Measurements from ENCODE around the gene PLS3.
"Not testable (repeated sequence)": the region's sequence is repeated elsewhere in the genome, so short reads cannot be mapped to it uniquely, and the experiment has no call there.

Gene PLS3, protein sequence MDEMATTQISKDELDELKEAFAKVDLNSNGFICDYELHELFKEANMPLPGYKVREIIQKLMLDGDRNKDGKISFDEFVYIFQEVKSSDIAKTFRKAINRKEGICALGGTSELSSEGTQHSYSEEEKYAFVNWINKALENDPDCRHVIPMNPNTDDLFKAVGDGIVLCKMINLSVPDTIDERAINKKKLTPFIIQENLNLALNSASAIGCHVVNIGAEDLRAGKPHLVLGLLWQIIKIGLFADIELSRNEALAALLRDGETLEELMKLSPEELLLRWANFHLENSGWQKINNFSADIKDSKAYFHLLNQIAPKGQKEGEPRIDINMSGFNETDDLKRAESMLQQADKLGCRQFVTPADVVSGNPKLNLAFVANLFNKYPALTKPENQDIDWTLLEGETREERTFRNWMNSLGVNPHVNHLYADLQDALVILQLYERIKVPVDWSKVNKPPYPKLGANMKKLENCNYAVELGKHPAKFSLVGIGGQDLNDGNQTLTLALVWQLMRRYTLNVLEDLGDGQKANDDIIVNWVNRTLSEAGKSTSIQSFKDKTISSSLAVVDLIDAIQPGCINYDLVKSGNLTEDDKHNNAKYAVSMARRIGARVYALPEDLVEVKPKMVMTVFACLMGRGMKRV

GRCh38 chrX:115560978-115561604 lies at the start of gene PLS3:
Gene PLS3 (plus strand): TSS chrX:115561174. CDS start chrX:115610251, 49,077 bp downstream.
- DNase-seq, result peak; percentile 62

- no peak for DNase-seq
Measured at GRCh38 chrX:115518113-115518512, 42.9 kb upstream of the PLS3 start.

- no peak for DNase-seq
Measured at GRCh38 chrX:115521741-115522140, 39.2 kb upstream of the PLS3 start.

GRCh38 chrX:115522952-115523351 lies 38.0 kb upstream of the PLS3 start:
- DNase-seq, result no peak

- peak; percentile 7 for DNase-seq
Measured at GRCh38 chrX:115525486-115525885, 35.5 kb upstream of the PLS3 start.

- no peak for DNase-seq
Measured at GRCh38 chrX:115531818-115532403, 29.1 kb upstream of the PLS3 start.

- no peak for DNase-seq
Measured at GRCh38 chrX:115533485-115533884, 27.5 kb upstream of the PLS3 start.

DNA sequence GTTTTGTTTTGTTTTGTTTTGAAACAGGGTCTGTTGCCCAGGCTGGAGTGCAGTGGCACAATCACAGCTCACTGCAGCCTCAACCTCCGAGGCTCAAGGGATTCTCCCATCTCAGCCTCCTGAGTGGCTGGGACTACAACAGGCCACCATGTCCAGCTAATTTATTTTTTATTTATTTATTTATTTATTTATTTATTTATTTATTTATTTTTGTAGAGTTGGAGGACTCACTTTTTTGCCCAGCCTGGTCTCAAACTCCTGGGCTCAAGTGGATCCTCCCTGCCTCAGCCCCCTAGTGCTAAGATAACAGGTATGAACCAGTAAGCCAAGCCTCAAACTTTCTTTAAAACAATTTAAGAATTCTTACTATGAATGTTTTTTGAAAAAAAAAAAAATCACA lies 26.6 kb upstream of the PLS3 start:
- no peak for DNase-seq

GRCh38 chrX:115535421-115535820 lies 25.6 kb upstream of the PLS3 start:
- DNase-seq, result no peak

GRCh38 chrX:115535844-115536243 lies 25.1 kb upstream of the PLS3 start:
- DNase-seq, result no peak

DNA sequence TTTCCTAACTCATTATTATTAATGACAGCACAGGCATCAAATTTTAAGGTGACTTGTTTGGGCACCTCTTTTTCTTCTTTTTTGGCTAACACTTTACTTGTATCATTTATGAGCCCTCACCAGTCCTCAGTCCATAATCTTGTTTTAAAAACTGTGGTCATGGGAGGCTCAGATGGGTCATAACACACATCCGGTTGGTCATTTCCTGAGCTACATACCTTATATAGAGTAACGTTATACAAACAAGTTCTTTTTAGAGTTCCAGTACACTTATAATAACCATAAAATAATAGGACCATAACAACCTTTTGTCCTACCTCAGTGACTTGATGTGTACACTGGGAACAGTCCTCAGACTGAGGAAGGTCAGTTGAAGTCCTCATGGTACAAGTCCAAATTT lies 21.1 kb upstream of the PLS3 start:
- DNase-seq, result no peak

- not testable (repeated sequence) for DNase-seq
Measured at GRCh38 chrX:115541045-115541444, 19.9 kb upstream of the PLS3 start.

DNA sequence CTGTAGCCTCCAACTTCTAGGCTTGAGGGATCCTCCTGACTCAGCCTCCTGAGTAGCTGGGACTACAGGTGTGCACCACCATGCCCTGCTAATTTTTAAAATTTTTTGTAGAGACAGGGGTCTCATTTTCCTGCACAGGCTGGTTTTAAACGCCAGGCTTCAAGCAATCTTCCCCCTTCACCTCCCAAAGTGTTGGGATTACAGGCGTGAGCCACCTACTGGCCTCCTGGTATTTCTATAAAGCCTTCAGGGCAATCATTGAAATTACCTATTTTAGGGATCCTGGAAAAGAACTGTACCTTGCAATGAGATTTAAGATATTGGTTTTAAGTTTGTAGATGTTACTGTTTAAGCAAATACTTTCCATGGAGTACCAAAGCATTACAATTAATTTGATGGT lies 13.5 kb upstream of the PLS3 start:
- no peak for DNase-seq

DNA sequence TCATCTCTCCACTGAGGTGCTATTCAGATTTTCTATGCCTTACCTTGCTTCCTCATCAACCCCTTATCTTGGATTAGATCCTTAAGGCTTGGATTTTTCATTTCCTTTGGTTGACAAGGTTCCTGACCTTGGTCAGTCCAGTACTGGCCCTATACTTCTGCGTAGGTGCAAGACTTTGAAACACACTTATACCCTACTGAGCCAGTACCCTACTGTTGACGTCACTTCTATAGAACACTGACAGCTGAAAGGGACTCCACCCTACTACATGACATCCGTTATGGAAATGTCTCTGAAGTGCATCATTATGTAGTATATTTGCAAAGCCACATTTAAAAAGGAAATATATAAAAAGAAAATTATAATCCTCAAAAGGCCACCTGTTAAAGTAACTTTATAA lies 12.0 kb upstream of the PLS3 start:
- no peak for DNase-seq

DNA sequence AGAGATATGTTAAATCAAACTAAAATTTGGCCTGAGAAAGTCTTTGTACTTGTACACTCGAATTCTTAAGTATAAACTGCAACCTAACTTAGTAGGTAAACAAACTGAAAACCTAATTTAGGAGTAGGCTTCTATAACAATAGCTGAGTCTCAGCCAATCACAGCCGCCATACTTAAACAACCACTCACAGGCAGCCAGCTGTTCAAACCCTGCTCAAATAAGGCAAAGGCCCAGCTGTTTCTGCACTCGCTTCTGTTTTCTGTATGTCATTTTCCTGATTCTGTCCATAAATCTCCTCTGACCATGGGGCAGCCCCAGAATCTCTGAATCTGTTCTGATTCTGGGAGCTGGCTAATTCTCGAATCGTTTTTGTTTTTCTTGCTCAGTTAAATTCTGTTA lies 7.8 kb upstream of the PLS3 start:
- DNase-seq, result no peak

GRCh38 chrX:115559672-115560071 lies 1.3 kb upstream of the PLS3 start:
- DNase-seq, result no peak

DNA sequence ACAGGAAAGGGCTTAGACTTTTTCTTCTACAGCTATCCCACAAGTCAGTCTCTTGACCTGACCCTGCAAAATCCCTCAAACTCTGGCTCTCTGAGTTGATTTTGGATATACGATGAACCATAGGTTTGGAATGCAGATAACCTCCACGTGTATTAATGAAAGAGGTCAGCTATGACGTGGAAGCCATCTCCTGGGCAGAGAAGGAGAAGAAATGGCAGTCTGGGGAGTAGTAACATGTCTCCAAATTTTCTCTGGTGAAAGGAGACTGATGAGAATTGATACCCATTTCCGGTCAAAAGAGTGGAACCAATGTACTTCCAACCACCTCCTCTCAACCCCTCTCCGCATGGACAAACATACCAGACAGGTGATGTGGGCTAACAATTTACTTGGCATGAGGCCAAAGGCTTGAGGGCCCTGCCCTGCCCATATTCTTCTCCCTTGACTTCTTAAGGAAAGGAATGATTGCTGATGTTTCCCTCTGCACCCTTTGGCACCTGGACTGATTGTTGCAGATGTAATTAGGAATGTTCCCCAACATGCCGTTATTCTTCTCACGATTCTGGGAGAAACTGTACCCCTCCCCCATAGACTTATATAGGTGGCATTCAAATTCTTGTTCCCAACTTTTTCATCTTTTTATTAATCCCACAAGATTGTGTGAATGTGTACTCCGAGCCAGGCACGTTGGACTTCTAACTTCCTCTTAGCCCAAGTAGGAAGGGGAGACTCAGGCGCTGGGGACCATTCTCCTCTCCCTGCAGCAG lies 580 bp upstream of the PLS3 start:
- no peak for DNase-seq

- peak; percentile 48 for DNase-seq
Measured at GRCh38 chrX:115561605-115562479, 868 bp downstream of the PLS3 start.

- no peak for DNase-seq
Measured at GRCh38 chrX:115562480-115562847, 1.5 kb downstream of the PLS3 start.

GRCh38 chrX:115563633-115564162 lies 2.7 kb downstream of the PLS3 start:
- no peak for DNase-seq

DNA sequence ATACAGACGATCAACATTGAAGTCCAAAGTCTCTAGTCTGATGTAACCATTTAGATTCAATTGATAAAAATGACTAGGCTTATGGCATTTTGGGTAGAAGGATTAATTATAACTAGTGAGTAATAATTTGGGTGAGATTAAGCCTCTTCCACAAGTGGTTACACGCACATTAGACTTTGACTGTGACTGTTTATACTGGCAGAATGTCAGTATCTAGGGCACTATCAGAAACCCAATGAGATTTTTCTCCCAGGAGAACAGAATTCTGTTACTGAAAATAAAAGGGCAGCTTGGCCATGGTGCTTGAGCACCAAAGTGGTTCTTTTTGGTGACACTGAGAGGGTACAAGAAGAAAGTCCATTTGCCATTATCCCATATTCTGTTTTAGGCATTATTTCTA lies 3.3 kb downstream of the PLS3 start:
- DNase-seq, result no peak

GRCh38 chrX:115565888-115566287 lies 4.9 kb downstream of the PLS3 start:
- DNase-seq, result no peak

All from NCI-H1092 (cell line).